NOMO-1 treated with DMSO at 0.1 percent for 48 hours (cell line): Measurements from ENCODE around the gene COL6A1.
A peak's percentile ranks its signal among the peaks of the same experiment; 100 is the strongest.

ENCODE experiments used
- DNase-seq: peaks from one replicate; lab custom pipeline; 2025; ENCODE audit not compliant: unreplicated experiment; lab: John Stamatoyannopoulos, UW

The COL6A1 gene

GRCh38 chr21:45981151-45982091 is at the start of gene COL6A1:
COL6A1 (plus strand) TSS chr21:45981770; CDS start chr21:45981851, 81 bp downstream.
- DNase-seq: peak; percentile 73

- DNase-seq: no peak
These were observed 48.6 kb upstream of the COL6A1 start for GRCh38 chr21:45932922-45933502.

GRCh38 chr21:45934085-45934484 is 47.5 kb upstream of the COL6A1 start:
- no peak for DNase-seq

GRCh38 chr21:45934554-45934953 is 47.0 kb upstream of the COL6A1 start:
- no peak for DNase-seq

- DNase-seq: no peak
These were observed 45.9 kb upstream of the COL6A1 start for GRCh38 chr21:45935628-45936027.

- no peak for DNase-seq
These were observed 43.7 kb upstream of the COL6A1 start for GRCh38 chr21:45937721-45938452.

GRCh38 chr21:45938453-45938755 is 43.2 kb upstream of the COL6A1 start:
- DNase-seq: no peak

GRCh38 chr21:45938811-45939520 is 42.6 kb upstream of the COL6A1 start:
- no peak for DNase-seq

GRCh38 chr21:45939521-45940045 is 42.0 kb upstream of the COL6A1 start:
- DNase-seq: no peak

GRCh38 chr21:45940091-45940490 is 41.5 kb upstream of the COL6A1 start:
- DNase-seq: no peak

GRCh38 chr21:45940621-45941337 is 40.8 kb upstream of the COL6A1 start:
- no peak for DNase-seq

GRCh38 chr21:45941338-45941710 is 40.2 kb upstream of the COL6A1 start:
- no peak for DNase-seq

- DNase-seq: no peak
These were observed 39.6 kb upstream of the COL6A1 start for GRCh38 chr21:45941717-45942546.

- DNase-seq: no peak
These were observed 38.6 kb upstream of the COL6A1 start for GRCh38 chr21:45942755-45943629.

GRCh38 chr21:45943630-45944540 is 37.7 kb upstream of the COL6A1 start:
- DNase-seq: no peak

- DNase-seq: no peak
These were observed 37.0 kb upstream of the COL6A1 start for GRCh38 chr21:45944601-45945000.

- DNase-seq: no peak
These were observed 36.3 kb upstream of the COL6A1 start for GRCh38 chr21:45945066-45945867.
